Right lobe of liver (tissue), 4 donors: ENCODE results near the gene NPHS1.

Experiments used
- CTCF ChIP-seq, 4 donors: fragments of 200-600 bp in 3 of 4; fragments of 450-650 bp in 1 of 4; IDR thresholded peaks; one replicate each; pipeline versions ENCODE4 v1.5.1 to v1.8.0; 2016 to 2022; ENCODE audit warnings: antibody characterized with exemption in 4 of 4, mild to moderate bottlenecking in 2 of 4
- POLR2A ChIP-seq: fragments of 450-650 bp; IDR thresholded peaks from one replicate; pipeline ENCODE4 v1.6.1; 2017; ENCODE audit warnings: antibody characterized with exemption, mild to moderate bottlenecking
- donor health status: DM: no; HTN: no; CAD: no.
- donor health status: DM: no; HTN: no; CAD: no.
- donor health status: DM: no; HTN: yes; CAD: no.

- TF ChIP-seq POLR2A (no peak), CTCF (IDR thresholded peaks at IDR 0.05) (no peak)
These were observed 59.4 kb downstream of the NPHS1 start for GRCh38 chr19:35792888-35793287.
